ENCODE data around the gene EMP2.

Gene EMP2

DNA sequence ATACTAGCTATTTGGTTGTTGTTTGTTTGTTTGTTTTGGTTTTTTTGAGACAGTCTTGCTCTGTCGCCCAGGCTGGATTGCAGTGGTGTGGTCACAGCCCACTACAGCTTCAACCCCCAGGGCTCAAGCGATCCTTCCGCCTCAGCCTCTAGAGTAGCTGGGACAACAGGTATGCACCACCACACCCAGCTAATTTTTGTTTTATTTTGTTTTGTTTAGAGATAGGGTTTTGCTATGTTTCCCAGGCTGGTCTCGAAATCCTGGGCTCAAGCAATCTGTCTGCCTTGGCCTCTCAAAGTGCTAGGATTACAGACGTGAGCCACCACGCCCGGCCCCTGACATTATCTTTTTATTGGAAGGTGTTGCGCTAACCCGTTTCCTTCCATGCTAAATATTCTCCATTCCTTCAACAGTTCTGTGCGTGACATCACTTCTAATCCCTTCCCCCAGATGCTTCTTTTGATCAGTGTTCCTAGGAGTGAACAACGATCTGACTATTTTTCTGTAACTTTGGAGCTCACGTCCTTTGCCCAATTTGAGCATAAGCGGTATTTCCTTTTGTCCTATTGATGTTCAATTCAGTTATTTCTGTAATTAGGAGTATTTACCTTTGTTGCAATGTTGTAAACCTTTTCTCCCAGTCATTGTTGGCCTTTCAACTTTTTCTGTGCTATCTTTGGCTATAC lies 30.2 kb upstream of the EMP2 start:
- DNase-seq (ENCODE audit: low spot score) = no peak

DNA sequence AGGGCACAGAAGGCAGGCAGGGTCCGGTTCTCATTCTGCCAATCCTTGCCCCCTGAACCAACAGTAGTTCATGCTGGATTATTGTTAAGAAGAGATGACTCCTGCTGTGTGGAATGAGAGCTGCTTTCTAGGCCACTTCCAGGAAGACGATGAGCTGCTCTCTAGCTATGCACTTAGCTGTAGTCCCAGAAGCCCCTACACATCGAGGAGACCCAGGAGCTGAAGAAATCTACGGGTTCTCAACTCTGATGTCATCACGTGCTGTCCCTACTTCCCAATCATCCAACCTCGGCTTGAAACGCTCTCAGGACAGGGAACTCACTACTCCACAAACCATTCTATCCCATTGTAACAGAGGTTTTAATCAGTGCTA lies 29.0 kb upstream of the EMP2 start:
- no peak for DNase-seq (ENCODE audit: low spot score)

DNA sequence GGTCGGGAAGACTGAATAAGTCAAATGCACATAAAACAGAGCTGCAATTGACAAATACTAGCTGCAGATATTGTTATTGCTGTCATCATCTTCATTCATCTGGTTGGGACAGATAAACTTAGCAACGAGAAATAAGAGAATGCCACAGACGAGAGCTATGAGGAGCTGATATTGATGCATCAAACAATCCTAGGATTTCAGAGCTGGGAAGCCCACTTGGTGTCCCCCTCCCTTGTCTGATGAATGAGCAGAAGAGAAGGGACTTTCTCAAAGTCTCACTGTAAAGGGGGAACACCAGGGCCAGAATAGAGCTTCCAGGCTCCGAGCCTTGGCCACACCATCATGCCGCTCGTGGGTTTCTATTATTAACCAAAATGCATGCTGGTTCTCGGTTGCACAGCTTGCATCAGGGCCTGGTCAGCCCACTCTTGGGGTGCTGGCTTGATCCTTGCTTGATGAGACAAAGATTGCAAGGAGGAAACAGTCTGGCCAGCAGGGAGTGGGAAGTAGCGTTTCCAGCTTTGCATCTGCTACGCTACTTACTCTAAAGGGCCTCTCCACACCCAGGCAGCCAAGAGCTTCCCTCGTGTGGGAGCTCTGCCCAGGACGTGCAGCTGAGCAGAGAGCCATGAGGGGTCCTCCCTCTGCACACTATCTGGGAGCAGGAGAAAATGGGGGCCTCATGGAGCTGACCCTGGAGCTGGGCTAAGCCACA lies 28.4 kb upstream of the EMP2 start:
- no peak for DNase-seq (ENCODE audit: low spot score)

DNA sequence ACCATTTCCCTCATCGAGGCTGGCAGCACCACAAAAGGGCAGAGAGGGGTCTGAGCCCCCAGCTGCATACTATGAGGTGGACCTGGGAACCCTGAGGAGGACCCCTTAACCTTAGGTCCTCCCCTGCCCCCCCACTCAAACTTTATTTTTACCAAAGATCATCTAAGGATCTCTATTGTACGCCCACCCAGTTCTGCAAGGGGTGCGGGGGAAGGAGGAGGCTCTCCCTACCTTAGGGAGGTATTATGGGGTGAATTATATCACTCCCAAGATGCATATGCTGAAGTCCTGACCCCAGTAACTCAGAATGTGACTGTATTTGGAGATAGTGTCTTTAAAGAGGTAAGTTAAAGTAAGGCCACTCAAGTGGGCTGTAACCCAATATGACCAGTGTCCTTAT lies 26.8 kb upstream of the EMP2 start:
- no peak for DNase-seq (ENCODE audit: low spot score)

DNA sequence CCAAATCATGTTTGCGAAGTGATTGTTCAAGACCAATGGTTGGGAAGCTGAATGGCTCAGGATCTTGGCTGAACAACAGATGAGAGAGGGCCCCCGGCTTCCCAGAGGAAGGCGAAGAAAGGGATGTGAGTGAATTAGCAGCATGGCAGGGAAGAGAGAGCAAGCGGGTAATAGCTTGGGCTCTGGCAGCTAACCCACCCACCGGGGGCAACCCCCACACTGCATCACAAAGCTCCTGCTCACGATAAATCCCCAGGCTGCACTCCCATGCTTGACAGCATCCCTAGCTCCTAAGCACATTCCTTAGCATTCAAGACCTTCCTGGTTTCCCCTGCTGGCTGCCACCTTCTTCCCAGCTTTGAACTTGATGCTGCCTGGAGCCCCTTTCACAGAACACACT lies 26.2 kb upstream of the EMP2 start:
- DNase-seq (ENCODE audit: low spot score) = no peak

DNA sequence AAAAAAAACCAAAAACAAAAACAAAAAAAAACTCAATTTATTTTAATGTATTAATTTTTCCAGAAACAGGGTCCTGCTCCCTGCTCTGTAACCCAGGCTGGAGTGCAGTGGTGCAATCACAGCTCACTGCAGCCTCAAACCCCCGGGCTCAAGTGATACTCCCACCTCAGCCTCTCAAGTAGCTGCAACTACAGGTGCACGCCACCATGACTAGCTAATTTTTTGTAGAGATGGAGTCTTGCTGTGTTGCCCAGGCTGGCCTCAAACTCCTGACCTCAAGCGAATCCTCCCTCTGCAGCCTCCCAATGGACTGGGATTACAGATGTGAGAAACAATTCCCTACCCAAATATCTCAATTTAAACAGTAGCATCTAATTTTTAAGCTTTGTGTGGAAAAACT lies 25.2 kb upstream of the EMP2 start:
- no peak for DNase-seq (ENCODE audit: low spot score)

DNA sequence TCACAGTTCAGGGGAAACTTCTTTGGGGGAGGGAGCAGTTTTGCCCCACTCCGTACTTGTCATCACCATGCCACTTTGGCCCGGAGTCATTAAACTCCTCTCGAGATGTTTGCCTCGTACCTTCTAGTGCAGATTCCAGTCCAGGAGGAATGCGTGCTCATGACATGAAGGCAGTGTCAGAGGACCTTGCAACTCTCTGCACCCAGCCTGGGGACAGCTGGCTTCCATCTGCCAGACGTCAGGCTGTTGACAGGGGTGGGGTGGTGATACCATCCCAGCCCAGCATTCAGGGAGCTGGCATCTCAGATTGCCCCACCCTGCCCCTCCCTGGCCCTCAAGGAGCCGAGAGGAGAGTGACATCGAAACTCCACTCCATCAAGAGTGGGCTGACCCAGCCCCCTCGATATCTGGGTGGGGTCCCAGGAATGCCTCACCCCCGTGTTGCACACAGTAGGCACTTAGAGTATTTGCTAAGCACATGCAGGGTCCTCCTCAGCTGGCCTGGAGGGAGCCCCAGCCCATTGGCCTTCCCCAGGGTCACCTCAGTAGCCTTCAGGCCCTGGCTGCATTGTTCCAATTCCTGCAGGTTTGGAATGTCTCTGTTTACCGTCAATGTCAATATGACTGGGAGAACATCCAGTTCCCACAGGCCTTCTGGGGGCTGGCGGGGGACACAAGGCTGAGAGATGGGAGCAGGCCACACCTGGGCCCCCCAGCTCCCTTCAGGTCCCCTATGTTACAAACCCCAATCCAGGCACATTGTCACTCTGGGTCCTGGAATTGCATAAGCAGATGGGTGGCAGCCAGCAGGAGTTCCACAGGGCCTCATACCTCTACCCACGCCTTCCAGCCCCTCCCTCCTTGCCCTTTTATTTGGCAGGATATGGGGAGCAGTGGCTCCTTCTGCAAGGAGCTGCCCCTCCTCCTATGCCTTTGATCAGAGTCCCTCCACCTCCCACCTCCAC lies 21.3 kb upstream of the EMP2 start:
- DNase-seq (ENCODE audit: low spot score) = no peak

DNA sequence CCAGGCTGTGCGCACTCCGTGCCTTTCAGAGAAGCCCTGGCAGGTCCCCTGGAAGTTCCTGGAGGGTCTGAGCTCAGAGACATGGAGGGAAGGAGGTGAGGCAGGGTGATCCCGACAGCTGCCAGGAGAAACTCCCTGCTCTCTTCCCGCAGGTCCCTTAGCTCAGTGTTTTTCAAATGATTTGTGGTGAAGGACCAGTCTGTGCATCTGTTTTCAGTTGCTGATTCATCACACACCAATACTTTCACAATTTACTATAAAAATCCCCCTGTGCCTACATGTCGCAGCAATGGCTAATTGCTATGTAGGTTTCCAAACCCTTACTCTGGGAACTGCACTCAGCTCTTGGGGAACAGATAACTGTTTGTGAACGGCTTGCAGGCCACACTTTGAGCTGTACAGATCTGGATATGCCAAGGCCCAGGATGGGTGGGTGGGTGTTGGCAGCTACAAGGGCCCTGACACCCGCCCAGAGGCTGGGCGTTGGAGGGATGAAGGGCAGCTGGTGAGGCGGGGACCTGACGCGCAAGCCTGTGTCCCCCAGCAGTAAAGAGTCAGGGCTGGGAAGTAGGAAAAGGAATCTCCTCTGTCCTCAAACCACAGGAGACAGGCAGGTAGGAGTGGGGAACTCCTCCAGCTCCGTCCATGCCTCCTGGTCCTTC lies 20.5 kb upstream of the EMP2 start:
- no peak for DNase-seq (ENCODE audit: low spot score)

DNA sequence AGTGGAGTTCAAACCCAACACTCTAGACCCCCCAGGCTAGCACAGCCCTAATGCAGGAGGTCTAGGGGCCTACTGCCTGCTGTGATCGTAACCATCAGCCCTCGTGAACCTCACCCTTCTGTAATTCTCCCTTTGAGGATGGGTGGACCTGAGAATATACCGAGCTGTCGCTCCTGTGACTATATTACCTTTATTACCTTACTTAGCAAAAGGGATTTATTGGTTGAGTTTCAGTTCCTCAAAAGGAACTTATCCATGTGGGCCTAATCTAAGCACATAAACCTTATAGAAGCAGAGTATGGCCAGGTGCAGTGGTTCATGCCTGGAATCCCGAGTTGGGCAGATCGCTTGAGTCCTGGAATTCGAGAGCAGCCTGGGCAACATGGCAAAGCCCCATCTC lies 19.2 kb upstream of the EMP2 start:
- no peak for DNase-seq (ENCODE audit: low spot score)

DNA sequence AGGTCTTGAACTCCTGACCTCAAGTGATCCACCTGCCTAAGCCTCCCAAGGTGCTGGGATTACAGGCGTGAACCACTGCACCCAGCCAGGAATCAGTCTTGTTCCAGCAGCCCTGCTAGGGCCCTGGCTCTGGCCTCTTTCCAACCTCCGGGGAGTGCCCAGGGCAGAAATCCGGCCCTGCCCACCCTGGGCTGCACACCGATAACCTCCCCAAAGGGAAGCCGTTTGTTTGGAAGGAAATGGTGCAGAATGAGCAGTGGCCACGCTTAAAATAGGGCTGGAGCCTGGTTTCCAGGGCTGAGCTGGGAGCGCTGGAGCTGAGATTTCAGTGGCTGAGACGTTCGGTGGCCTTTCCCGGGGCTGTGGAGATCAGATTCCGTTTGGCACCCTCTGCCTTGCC lies 17.8 kb upstream of the EMP2 start:
- peak; percentile 31 for DNase-seq (ENCODE audit: low spot score)

DNA sequence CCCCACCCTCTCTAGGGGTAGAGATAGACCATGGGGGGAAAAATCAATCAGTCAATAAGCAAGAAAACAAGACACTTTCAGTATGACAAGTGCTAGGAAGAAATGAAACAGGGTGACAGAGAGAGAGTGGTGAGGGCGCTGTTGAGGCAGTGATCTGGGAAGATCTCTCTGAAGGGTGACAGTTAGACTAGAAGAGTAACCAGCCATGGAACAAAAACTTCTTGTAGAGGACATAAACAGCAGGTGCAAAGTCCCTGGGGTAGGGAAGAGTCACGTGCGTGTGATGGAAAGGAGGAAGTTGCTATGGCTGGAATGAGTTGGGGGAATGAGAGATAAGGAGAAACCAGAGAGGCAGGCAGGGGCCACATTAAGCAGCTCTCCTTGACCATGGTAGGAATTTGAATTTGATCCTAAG lies 16.8 kb upstream of the EMP2 start:
- no peak for DNase-seq (ENCODE audit: low spot score)

DNA sequence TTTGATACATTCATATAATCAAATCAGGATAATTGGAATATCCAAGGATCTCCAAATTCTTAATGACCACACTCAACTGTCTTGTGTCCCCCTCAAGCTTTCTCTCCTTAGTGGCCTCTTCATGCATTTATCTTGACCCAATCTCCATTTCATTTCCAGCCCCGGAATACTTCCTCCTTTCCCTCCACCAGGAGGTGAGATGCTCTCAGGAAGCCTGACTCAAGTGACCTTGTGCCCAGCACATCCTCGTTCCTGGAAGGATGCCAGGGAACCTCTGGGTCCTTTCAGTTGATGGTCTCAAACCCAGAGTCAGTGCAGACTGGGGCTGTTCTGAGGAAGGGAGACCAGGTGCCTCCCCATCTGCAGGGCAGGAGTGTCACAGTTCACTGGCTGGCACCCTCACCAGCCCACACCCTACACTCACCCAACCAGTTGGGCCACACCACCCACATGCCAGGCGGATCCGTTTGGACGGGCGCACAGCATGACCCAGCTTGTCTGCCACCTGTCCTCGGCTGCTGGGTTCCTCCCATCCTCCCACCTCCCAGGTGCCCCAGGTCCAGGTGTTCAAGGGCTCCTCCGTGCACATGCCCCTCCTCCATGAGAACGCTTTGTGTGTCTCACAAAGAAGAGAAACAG lies 14.0 kb upstream of the EMP2 start:
- DNase-seq (ENCODE audit: low spot score) = no peak

DNA sequence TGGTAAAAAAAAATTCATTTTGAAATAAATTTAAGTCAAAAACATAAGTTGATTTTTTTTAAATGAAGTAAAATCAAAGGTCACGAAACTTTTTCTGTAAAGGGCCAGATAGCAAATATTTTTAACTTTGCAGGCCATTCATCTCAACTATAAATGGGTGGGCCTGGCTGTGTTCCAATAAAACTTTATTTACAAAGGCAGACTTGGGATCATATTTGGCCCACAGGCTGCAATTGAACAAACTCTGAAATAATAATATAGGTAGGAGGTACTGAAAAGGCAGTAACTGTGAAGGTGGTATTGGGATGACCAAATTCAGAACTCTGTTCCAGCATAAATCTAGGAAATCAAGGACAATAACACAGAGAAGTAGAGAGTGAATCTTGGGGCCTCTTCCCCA lies 12.2 kb upstream of the EMP2 start:
- DNase-seq (ENCODE audit: low spot score) = no peak

DNA sequence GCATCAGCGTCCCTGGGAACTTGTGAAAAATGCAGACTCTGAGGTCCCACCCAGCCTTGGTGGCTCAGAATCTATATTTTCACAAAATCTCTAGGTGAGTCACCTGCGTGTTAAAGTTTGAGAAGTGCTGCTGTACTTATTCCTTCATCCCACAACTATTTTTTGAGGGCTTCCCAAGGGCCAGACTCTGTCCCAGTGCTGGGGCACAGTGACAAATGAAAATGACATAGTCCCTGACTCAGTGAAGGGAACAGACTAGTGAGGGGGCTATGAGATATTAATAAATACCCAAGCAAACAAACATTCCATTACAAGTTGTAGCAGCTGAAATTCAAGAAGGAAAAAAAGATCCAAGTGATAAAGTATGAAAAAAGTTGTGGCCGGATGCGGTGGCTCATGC lies 9.9 kb upstream of the EMP2 start:
- DNase-seq (ENCODE audit: low spot score) = no peak

DNA sequence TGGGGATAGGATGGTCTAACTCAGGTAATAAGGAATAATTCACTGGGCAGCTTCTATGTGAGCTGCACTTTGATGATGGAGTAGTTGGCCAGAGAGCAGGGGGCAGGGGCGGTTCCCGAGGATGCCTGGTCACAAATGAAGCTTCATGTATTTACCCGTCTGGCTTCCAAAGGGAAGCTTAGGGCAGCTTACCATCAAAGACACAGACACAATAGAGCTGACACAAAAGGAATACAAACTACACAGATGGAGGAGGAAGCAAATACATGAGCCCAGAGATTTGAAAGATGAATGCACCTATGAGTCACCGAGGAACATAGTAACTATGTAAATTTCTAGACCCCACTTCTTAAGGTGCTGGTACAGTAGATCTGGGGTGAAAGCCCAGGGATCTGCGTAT lies 8.7 kb upstream of the EMP2 start:
- DNase-seq (ENCODE audit: low spot score) = no peak

DNA sequence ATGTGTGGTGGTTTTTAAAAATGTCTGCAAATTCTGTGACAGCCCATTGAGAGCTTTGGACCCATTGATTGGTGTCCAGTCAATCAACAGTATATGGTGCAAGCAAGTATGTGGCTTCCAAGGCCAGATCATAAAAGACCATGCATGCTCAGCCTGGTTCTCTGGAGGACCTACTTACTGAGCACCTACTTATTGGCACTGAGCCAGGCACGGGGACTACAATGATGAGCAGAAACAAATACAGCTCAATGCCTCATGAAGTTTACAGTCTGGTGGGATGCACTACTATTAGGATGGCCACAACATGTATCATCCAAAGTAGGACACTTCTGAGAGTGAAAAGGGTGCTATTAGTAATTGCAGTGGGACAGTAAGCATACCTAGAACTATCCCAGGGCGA lies 7.2 kb upstream of the EMP2 start:
- DNase-seq (ENCODE audit: low spot score) = no peak

DNA sequence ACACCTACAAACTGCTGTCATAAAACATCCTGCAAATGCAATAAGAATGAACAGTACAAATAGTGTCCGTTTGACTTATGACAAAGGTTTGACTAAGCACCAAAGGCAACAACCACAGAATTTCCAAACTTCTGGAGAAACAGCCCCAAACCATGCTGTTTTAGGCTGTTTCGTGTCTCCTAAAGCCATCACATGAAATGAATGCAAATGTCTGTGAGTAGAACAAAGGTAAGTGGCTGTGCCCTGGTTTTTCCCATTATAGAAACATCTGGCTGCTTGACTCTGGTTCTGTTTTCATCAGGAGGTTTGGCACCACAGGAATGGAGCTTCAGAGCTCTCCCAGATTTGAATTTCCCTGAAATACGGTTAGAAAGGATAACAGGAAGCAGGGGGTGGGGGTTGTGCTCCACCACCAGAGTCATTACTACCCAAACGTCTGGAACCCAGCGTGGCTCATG lies 4.6 kb upstream of the EMP2 start:
- DNase-seq (ENCODE audit: low spot score) = no peak

DNA sequence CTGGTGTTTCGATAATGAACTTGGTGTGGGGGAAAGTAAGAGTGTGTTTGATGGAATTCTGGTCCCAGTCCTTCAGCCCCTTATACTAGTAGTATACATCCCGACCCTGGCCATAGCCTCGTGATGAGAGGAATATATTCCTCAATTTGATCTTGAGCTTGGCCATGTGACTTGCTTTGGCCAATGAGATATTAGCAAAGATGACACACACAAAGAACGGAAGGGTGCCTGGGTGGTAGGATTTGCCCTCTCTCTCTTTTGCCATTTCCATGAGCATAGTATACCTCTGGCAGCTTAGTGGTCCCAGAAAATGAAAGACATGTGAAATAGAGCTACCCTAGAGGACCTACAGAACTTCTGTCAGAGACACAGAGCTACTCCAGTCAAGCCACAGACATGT lies 2.9 kb upstream of the EMP2 start:
- DNase-seq (ENCODE audit: low spot score) = no peak

DNA sequence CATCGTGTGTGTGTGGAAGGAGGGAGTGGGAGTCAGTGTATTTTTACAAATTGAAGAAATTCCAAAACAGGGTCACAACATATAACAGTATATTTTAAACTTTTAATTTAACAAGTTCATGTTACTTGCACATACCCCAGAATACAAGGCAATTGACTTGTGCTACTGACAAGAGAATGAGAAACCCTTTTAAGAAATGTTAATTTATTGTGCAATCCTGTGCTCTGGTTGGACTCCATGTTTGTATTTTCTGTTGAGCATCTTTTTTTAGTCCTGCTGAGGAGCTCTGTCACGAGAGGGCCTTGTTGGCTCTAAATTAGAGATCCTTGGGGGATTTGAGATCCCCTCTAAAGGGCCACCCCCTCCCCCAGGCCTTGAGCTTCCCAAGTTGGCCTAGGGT lies 1.1 kb upstream of the EMP2 start:
- no peak for DNase-seq (ENCODE audit: low spot score)

DNA sequence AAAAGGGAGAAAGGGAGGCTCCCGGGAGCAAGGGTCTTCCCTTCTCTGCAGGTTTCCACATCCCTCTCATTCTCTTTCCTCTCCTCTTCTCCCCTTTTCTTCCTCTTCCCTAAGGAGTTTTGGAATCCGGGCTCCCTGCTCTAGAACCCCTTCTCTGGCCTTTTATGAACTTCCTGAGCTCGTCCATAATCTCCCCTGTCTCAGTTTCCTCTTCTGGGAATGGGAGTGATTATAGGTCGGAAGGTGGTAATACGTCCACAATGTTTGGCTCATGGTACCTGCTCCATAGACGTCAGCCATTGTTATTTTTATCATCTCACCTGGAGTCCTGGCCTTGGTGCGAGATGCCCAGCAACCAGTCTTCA lies 467 bp upstream of the EMP2 start:
- DNase-seq (ENCODE audit: low spot score) = no peak

DNA sequence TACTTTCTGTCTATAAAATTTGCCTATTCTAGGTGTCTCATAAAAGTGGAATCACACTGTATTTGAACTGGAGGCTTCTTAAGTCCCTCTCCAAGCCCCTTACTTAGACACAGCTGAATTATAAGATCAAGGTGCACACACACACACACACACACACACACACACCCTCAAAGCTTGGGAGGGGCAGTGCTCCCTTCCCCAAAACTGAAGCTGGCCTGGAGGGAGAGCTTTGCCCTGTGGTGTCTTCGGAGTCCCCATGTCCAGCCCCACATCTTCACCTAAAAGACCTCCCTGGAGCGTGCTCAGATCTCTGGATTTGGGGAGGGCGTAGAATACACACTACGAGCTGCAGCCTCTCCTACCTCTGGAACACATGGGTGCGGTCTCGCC lies 828 bp downstream of the EMP2 start:
- no peak for DNase-seq (ENCODE audit: low spot score)
